ENCODE measurements around the gene ATAD3A. TPM values are rescaled to one million over a fixed set of nuclear protein-coding genes. Genes with fewer than 3 reads are reported as not detected.

ATAD3A gene
- total and polyA plus RNA-seq, 9 of the 15 experiments (the other 6 are each of a cell fraction or from before 2014, with no cell fraction given), result 0.10 to 173 (median 36.7) TPM

GRCh38 chr1:1504777-1505365 is 7.1 kb upstream of the ATAD3A start (continued):
- peak; percentile 53 to 82; a peak in 2 of 4 replicates for TF ChIP-seq FOXK2 (conservative IDR thresholded peaks at IDR 0.05 in 1 of 2, IDR thresholded peaks at IDR 0.05 in 1 of 2; ENCODE audit: low read depth in 2 of 2)
- TF ChIP-seq MGA (IDR thresholded peaks at IDR 0.05), result 0 out of 2 replicates have a peak, but pooled peaks have one; percentile 46
- peak; percentile 90 for TF ChIP-seq USF2 (CRISPR knock-in tag; IDR thresholded peaks at IDR 0.05)
- peak in 1 of 2 experiments; percentile 48; a peak in 1 of 4 replicates for TF ChIP-seq ZNF639 (CRISPR knock-in tag; conservative IDR thresholded peaks at IDR 0.05 in 1 of 2, IDR thresholded peaks at IDR 0.05 in 1 of 2)
- peak; percentile 43; the same call in 1 of the 2 replicates for TF ChIP-seq ZNF263 (CRISPR knock-in tag; IDR thresholded peaks at IDR 0.05; ENCODE audit: borderline replicate concordance)

Data from K562 (cell line).